A549 (cell line): Measurements from ENCODE around the gene WNT2B.

Experiments
- EHMT2 ChIP-seq: fragments of 200-600 bp; sonication (generic); IDR thresholded peaks from 2 replicates; pipeline ENCODE4 v1.6.1; 2016; ENCODE audit warnings: antibody characterized with exemption, low read depth, mild to moderate bottlenecking, moderate library complexity
- POLR2A ChIP-seq: IDR thresholded peaks from 2 replicates; pipeline ENCODE4 v1.6.1; 2012; ENCODE audit warnings: mild to moderate bottlenecking, low read length
- TF ChIP-seq, protein P1 (sequence below): fragments of 200-600 bp; sonication (generic); IDR thresholded peaks from 2 replicates; pipeline ENCODE4 v1.6.1; 2016; ENCODE audit warnings: antibody characterized with exemption, mild to moderate bottlenecking, moderate library complexity
- TF ChIP-seq, protein P2 (sequence below): fragments of >200 bp; sonication (Bioruptor Twin); formaldehyde crosslinking; IDR thresholded peaks from 3 replicates; pipeline ENCODE4 v1.5.1; 2016

DNA sequence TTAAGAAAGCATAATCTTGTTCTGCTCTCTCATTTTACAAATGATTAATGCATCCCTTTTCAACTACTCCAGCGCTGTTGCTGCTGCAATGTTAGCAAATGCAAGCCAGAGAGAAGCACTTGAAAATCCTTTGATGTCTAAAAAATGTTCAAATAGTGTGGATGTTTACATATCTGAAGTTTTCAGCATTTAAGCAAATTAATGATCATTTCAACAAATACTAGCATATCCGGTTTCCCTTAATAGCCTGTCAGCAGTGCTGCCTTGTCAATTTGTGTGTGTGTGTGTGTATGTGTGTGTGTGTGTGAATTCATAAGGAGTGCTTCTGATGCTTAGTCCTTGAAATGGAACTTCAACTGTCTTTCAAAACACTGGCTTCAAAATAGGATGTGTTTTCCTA lies 48.1 kb upstream of the WNT2B start:
- TF ChIP-seq, protein P1, sequence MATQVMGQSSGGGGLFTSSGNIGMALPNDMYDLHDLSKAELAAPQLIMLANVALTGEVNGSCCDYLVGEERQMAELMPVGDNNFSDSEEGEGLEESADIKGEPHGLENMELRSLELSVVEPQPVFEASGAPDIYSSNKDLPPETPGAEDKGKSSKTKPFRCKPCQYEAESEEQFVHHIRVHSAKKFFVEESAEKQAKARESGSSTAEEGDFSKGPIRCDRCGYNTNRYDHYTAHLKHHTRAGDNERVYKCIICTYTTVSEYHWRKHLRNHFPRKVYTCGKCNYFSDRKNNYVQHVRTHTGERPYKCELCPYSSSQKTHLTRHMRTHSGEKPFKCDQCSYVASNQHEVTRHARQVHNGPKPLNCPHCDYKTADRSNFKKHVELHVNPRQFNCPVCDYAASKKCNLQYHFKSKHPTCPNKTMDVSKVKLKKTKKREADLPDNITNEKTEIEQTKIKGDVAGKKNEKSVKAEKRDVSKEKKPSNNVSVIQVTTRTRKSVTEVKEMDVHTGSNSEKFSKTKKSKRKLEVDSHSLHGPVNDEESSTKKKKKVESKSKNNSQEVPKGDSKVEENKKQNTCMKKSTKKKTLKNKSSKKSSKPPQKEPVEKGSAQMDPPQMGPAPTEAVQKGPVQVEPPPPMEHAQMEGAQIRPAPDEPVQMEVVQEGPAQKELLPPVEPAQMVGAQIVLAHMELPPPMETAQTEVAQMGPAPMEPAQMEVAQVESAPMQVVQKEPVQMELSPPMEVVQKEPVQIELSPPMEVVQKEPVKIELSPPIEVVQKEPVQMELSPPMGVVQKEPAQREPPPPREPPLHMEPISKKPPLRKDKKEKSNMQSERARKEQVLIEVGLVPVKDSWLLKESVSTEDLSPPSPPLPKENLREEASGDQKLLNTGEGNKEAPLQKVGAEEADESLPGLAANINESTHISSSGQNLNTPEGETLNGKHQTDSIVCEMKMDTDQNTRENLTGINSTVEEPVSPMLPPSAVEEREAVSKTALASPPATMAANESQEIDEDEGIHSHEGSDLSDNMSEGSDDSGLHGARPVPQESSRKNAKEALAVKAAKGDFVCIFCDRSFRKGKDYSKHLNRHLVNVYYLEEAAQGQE, result no peak
- TF ChIP-seq, protein P2, sequence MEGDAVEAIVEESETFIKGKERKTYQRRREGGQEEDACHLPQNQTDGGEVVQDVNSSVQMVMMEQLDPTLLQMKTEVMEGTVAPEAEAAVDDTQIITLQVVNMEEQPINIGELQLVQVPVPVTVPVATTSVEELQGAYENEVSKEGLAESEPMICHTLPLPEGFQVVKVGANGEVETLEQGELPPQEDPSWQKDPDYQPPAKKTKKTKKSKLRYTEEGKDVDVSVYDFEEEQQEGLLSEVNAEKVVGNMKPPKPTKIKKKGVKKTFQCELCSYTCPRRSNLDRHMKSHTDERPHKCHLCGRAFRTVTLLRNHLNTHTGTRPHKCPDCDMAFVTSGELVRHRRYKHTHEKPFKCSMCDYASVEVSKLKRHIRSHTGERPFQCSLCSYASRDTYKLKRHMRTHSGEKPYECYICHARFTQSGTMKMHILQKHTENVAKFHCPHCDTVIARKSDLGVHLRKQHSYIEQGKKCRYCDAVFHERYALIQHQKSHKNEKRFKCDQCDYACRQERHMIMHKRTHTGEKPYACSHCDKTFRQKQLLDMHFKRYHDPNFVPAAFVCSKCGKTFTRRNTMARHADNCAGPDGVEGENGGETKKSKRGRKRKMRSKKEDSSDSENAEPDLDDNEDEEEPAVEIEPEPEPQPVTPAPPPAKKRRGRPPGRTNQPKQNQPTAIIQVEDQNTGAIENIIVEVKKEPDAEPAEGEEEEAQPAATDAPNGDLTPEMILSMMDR, result no peak
- TF ChIP-seq EHMT2 (no peak), POLR2A (no peak)
